Upper lobe of left lung (tissue), 6 donors: ENCODE results near the gene TLL1. TPM values are rescaled to one million over a fixed set of nuclear protein-coding genes. Genes with fewer than 3 reads are reported as not detected.

Experiments
- ATAC-seq, 2 donors: fragments of 200-7000 bp; cut with Tn5 transposase; one replicate each; pipeline ENCODE4 v1.9.1; 2022; ENCODE audit warnings: mild to moderate bottlenecking in 2 of 2, moderate library complexity in 2 of 2; ENCODE audit not compliant: low FRiP score in 2 of 2
- DNase-seq, 2 donors: peaks; one replicate each; pipeline ENCODE4 v3.0.0-alpha.2; 2019 to 2020
- H3K27ac ChIP-seq, 4 donors: fragments of 200-600 bp; sonication (generic); one replicate each; pipeline ENCODE4 v1.5.1; 2016 to 2019
- H3K27me3 ChIP-seq, 4 donors: fragments of 200-600 bp; sonication (generic); one replicate each; pipeline ENCODE4 v1.5.1; 2017 to 2019
- H3K36me3 ChIP-seq, 4 donors: fragments of 200-600 bp; sonication (generic); one replicate each; pipeline ENCODE4 v1.5.1; 2016 to 2019
- H3K4me1 ChIP-seq, 4 donors: fragments of 200-600 bp; sonication (generic); one replicate each; pipeline ENCODE4 v1.5.1; 2018 to 2019
- H3K4me3 ChIP-seq, 4 donors: fragments of 200-600 bp; sonication (generic); one replicate each; pipeline ENCODE4 v1.5.1; 2017 to 2019; ENCODE audit warnings: mild to moderate bottlenecking in 2 of 4, moderate library complexity in 1 of 4
- H3K9me3 ChIP-seq, 4 donors: fragments of 200-600 bp; sonication (generic); one replicate each; pipeline ENCODE4 v1.5.1; 2018 to 2019
- EP300 ChIP-seq, 4 donors: sonication (generic); formaldehyde crosslinking; IDR thresholded peaks; one replicate each; pipeline ENCODE4 v1.5.1; 2017; ENCODE audit warnings: antibody characterized with exemption in 4 of 4, control low read depth in 2 of 4
- POLR2A ChIP-seq, 4 donors: fragments of 450-650 bp; IDR thresholded peaks; one replicate each; pipeline ENCODE4 v1.5.1; 2016 to 2017; ENCODE audit warnings: antibody characterized with exemption in 4 of 4, mild to moderate bottlenecking in 2 of 4
- POLR2AphosphoS5 ChIP-seq, 2 donors: sonication (generic); formaldehyde crosslinking; IDR thresholded peaks; one replicate each; pipeline ENCODE4 v1.5.1; 2017; ENCODE audit warnings: antibody characterized with exemption in 2 of 2
- WGBS, 2 donors: methylation state at CpG; one replicate each; pipeline ENCODE4 v1.1.5; 2017 to 2018; 5-methylcytosine and 5-hydroxymethylcytosine counted together
- total RNA-seq, 6 donors: library from RNA; depleted of rRNA in 4 of 6; stranded (reverse); fragments of >200 nt in 4 of 6; gene quantifications; one replicate each; pipeline versions ENCODE4 v1.1.0 to v1.2.1, GENCODE V29; 2016 to 2021
- TF ChIP-seq, protein P1 (sequence below), 6 experiments: fragments of 450-650 bp in 4 of 6; fragments of 200-600 bp in 2 of 6; sonication (generic) in 2 of 6; IDR thresholded peaks; one replicate each; pipeline ENCODE4 v1.5.1; 2016 to 2019; ENCODE audit warnings: antibody characterized with exemption in 6 of 6
- donor health status: DM: no; HTN: no; CAD: no; lungs with moderate emphysema.
- donor health status: DM: no; HTN: yes; CAD: no; lungs with severe emphysema.

The TLL1 gene
- total RNA-seq, 6 donors from 2014 or later = 1.9 to 8.4 (median 3.1) TPM

DNA sequence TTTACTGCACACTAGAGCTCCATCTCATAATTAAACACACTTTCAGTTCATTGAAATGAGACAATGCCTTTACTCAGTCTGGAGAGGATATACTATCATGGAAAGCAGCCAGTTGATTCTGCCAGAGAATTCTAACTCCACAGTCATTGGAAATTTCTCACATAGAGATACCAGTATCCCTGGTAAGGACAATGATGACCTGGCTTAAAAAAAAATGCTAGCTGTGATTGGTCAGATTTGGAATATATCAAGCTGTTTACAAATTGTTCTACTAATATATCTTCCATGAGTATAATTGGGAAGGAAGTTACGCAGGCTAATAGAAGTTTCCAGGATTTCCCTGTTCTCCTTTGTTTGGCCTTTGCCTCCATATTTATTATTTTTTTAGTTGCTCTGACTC lies 34.5 kb upstream of the TLL1 start:
- TF ChIP-seq, protein P1, sequence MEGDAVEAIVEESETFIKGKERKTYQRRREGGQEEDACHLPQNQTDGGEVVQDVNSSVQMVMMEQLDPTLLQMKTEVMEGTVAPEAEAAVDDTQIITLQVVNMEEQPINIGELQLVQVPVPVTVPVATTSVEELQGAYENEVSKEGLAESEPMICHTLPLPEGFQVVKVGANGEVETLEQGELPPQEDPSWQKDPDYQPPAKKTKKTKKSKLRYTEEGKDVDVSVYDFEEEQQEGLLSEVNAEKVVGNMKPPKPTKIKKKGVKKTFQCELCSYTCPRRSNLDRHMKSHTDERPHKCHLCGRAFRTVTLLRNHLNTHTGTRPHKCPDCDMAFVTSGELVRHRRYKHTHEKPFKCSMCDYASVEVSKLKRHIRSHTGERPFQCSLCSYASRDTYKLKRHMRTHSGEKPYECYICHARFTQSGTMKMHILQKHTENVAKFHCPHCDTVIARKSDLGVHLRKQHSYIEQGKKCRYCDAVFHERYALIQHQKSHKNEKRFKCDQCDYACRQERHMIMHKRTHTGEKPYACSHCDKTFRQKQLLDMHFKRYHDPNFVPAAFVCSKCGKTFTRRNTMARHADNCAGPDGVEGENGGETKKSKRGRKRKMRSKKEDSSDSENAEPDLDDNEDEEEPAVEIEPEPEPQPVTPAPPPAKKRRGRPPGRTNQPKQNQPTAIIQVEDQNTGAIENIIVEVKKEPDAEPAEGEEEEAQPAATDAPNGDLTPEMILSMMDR (IDR thresholded peaks at IDR 0.05) = no peak
- TF ChIP-seq EP300 (IDR thresholded peaks at IDR 0.05) (peak in 3 of 4 donors; percentile 4 to 58 (median 28)), POLR2AphosphoS5 (IDR thresholded peaks at IDR 0.05) (peak in 1 of 2 donors; percentile 25), POLR2A (IDR thresholded peaks at IDR 0.05) (no peak)
- H3K27me3 ChIP-seq = no peaks in the 10 kb centered on the region
- peaks cover 0 to 7% (median 0%) of the 10 kb centered on the region in 4 donors for H3K4me1 ChIP-seq
- no peak overlapping the region for H3K4me3 ChIP-seq
- 68 to 81% methylated on average over 1 of the region's 1 CpG for WGBS, 2 donors
- H3K27ac ChIP-seq = peak overlapping the region in 2 of 4 donors; percentile 40 to 75
- ATAC-seq (no peak), DNase-seq (no peak)
- H3K36me3 ChIP-seq = no peaks in the 10 kb centered on the region
- H3K9me3 ChIP-seq = no peaks in the 10 kb centered on the region

DNA sequence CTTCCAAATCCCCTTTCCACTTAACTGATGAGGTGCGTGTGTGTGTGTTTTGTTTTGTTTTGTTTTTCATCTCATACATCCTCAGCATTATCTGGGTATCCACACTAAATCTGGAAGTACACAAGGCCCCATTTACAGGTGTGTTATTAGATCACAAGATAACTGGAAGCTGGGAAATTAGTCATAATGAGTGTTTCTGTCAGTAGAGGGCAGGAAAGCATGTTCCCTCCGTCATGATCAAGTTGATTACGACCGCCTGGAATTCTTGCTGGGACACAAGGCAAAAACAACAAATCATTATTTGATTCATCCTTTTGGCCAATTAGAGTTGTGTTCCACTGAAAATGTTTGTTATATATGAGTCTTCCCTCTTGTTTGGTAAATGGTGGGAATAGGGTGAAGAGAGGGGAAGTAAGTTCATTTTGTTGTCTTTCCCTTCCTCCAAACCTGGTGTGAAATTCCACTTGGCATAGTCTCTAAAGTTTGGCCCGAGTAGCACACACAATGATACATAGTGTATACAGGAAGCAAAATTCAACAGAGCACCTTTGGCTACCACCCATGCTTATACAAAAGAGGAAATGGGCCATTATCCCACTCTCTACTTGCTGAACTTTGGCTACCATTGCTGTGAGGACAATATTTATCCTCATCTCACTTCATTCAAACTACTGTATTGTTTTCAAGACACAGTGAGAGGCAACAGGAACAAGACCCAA lies 33.3 kb upstream of the TLL1 start:
- Histone ChIP-seq H3K27ac (peak overlapping the region in 3 of 4 donors; percentile 31 to 75 (median 49)), H3K9me3 (no peaks in the 10 kb centered on the region), H3K4me3 (no peak overlapping the region), H3K4me1 (peaks cover 0 to 7% (median 0%) of the 10 kb centered on the region in 4 donors), H3K36me3 (no peaks in the 10 kb centered on the region), H3K27me3 (no peaks in the 10 kb centered on the region)
- 69% methylated on average over 5 of the region's 5 CpGs for WGBS, 2 donors
- DNase-seq = no peak
- peak in 1 of 2 donors; percentile 55 for ATAC-seq
- TF ChIP-seq POLR2AphosphoS5 (IDR thresholded peaks at IDR 0.05) (peak in 1 of 2 donors; percentile 57), POLR2A (IDR thresholded peaks at IDR 0.05) (no peak), EP300 (IDR thresholded peaks at IDR 0.05) (no peak)

DNA sequence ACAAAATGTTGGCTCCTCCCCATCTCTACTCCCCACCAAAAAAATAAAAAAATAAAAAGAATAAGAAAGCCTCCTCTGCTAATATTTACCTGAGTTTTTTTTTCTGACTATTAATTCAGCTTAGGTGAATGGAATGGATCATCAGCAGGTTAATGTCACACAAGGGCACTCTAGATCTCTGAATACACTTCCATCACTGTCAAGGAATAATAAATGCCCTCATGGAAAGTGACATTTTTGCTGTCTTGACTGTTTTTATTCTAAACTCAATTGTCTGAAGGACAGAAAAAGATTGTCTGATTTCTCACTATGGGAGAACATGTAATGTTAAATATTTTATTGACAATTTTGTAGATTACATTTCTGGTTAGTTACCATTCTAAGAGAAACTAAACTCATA lies 30.4 kb upstream of the TLL1 start:
- ATAC-seq (no peak), DNase-seq (no peak)
- Histone ChIP-seq H3K4me3 (no peak overlapping the region), H3K9me3 (no peaks in the 10 kb centered on the region), H3K4me1 (peaks cover 0 to 7% (median 0%) of the 10 kb centered on the region in 4 donors), H3K27ac (no peak overlapping the region), H3K36me3 (no peaks in the 10 kb centered on the region), H3K27me3 (no peaks in the 10 kb centered on the region)
- TF ChIP-seq EP300 (IDR thresholded peaks at IDR 0.05) (no peak), POLR2A (IDR thresholded peaks at IDR 0.05) (no peak), POLR2AphosphoS5 (IDR thresholded peaks at IDR 0.05) (no peak)
- TF ChIP-seq, protein P1 (IDR thresholded peaks at IDR 0.05) = no peak

DNA sequence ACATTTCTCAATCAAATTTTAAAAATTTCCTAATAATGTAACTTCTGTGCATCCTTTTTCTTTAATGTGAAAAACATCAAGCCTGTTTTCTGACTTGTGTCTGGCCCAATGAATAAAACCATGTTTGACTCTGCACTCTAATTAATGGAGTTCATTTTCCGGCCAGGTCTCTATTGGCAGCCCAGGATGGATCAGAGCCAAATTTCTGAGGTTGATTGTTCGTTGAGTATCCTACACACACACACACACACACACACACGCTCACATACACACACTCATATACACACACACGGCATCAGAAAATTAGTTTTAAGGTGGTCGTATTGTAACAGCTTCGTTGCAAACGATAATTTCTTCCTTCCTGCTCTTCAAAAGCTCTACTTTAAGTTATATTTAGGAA lies 28.9 kb upstream of the TLL1 start:
- Histone ChIP-seq H3K27ac (no peak overlapping the region), H3K9me3 (no peaks in the 10 kb centered on the region), H3K4me1 (no peaks in the 10 kb centered on the region), H3K4me3 (no peak overlapping the region), H3K36me3 (no peaks in the 10 kb centered on the region), H3K27me3 (no peaks in the 10 kb centered on the region)
- DNase-seq (no peak), ATAC-seq (no peak)
- 41 to 48% methylated on average over 7 of the region's 7 CpGs for WGBS, 2 donors
- TF ChIP-seq EP300 (IDR thresholded peaks at IDR 0.05) (no peak), POLR2A (IDR thresholded peaks at IDR 0.05) (no peak), POLR2AphosphoS5 (IDR thresholded peaks at IDR 0.05) (no peak)
- TF ChIP-seq, protein P1 (IDR thresholded peaks at IDR 0.05) = no peak

DNA sequence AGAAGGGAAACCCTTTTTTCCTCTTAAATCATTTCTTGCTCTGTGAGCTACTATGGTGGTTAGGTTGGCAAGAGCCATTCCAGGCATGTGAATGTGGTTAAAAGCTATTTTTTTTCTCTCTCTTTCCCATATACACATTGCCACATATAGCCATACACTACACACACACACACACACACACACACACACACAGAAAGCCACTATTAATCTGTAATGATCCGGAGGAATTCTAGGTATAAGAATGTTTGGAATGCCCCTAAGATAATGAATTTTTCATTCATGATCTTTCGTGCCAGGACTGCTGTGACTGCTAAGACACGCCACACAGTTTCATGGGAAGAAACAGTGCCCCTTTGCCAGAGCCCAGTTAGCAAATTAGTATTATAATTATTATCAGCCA lies 21.8 kb upstream of the TLL1 start:
- TF ChIP-seq, protein P1 (IDR thresholded peaks at IDR 0.05) = no peak
- TF ChIP-seq POLR2AphosphoS5 (IDR thresholded peaks at IDR 0.05) (no peak), POLR2A (IDR thresholded peaks at IDR 0.05) (no peak), EP300 (IDR thresholded peaks at IDR 0.05) (no peak)
- no peaks in the 10 kb centered on the region for H3K36me3 ChIP-seq
- no peaks in the 10 kb centered on the region for H3K4me1 ChIP-seq
- no peak for DNase-seq
- H3K9me3 ChIP-seq = no peaks in the 10 kb centered on the region
- H3K27me3 ChIP-seq = no peaks in the 10 kb centered on the region
- no peak for ATAC-seq
- 78 to 84% methylated on average over 3 of the region's 3 CpGs for WGBS, 2 donors
- no peak overlapping the region for H3K27ac ChIP-seq
- H3K4me3 ChIP-seq = no peak overlapping the region
